BJ (cell line): ENCODE measurements around the gene ARPC4. TPM values are rescaled to one million over a fixed set of nuclear protein-coding genes. Genes with fewer than 3 reads are reported as not detected.
A peak's percentile ranks its signal among the peaks of the same experiment; 100 is the strongest.

Experiments
- CTCF ChIA-PET: fragments of 350-600 bp; formaldehyde crosslinking; extraction: SDS; loops from one replicate; lab custom pipeline; 2021; ENCODE audit warnings: antibody characterized with exemption, inconsistent platforms; lab: Yijun Ruan, JAX
- POLR2A ChIA-PET: fragments of 300-600 bp; sonication (Branson Sonifier 250); formaldehyde crosslinking; extraction: SDS; loops from one replicate; lab custom pipeline; 2021; ENCODE audit warnings: antibody characterized with exemption; lab: Charles Lee
- DNase-seq: peaks from one replicate; pipeline ENCODE4 v3.0.0-alpha.2; 2011; ENCODE audit warnings: low read depth
- H3K27me3 ChIP-seq: 2 replicates; pipeline ENCODE4 v1.6.0; 2011; ENCODE audit warnings: low read length; ENCODE audit not compliant: control insufficient read depth, insufficient read depth
- H3K36me3 ChIP-seq: 2 replicates; pipeline ENCODE4 v1.5.1; 2011; ENCODE audit warnings: low read length; ENCODE audit not compliant: control insufficient read depth, insufficient read depth
- H3K4me3 ChIP-seq: 2 replicates; pipeline ENCODE4 v1.5.1; 2011; ENCODE audit warnings: low read depth, mild to moderate bottlenecking, control low read depth, low read length
- polyA plus RNA-seq: library from polyadenylated mRNA; depleted of rRNA; stranded (reverse); fragments of >200 nt; gene quantifications from 2 replicates; pipeline ENCODE4 v1.2.3, GENCODE V29; 2011
- TF ChIP-seq, protein P1 (sequence below): IDR thresholded peaks from 2 replicates; pipeline ENCODE4 v1.5.1; 2011; ENCODE audit warnings: low read depth, mild to moderate bottlenecking, control low read depth, inconsistent platforms, low read length, moderate library complexity; ENCODE audit not compliant: insufficient read depth

Gene ARPC4
- polyA plus RNA-seq, 1 experiment = 238 TPM

- POLR2A ChIA-PET = no interaction called here
These were observed 24.6 kb downstream of the ARPC4 start for GRCh38 chr3:9817436-9817835.

GRCh38 chr3:9818666-9819335 is 25.9 kb downstream of the ARPC4 start:
- no peaks in the 10 kb centered on the region for H3K27me3 ChIP-seq
- TF ChIP-seq, protein P1, sequence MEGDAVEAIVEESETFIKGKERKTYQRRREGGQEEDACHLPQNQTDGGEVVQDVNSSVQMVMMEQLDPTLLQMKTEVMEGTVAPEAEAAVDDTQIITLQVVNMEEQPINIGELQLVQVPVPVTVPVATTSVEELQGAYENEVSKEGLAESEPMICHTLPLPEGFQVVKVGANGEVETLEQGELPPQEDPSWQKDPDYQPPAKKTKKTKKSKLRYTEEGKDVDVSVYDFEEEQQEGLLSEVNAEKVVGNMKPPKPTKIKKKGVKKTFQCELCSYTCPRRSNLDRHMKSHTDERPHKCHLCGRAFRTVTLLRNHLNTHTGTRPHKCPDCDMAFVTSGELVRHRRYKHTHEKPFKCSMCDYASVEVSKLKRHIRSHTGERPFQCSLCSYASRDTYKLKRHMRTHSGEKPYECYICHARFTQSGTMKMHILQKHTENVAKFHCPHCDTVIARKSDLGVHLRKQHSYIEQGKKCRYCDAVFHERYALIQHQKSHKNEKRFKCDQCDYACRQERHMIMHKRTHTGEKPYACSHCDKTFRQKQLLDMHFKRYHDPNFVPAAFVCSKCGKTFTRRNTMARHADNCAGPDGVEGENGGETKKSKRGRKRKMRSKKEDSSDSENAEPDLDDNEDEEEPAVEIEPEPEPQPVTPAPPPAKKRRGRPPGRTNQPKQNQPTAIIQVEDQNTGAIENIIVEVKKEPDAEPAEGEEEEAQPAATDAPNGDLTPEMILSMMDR = no peak
- POLR2A ChIA-PET = no interaction called here
- H3K36me3 ChIP-seq = peaks cover 3% of the 10 kb centered on the region
- DNase-seq = no peak
- CTCF ChIA-PET = interaction anchor here (1.5 kb wide), 1 partner anchor 114 kb away, joined by 4 read pairs; the partner anchor contains the start of gene CRELD1
- no peak overlapping the region for H3K4me3 ChIP-seq

More at GRCh38 chr3:9817436-9817835, 24.6 kb downstream of the ARPC4 start:
- CTCF ChIA-PET = no interaction called here
- no peaks in the 10 kb centered on the region for H3K27me3 ChIP-seq
- H3K4me3 ChIP-seq = no peak overlapping the region
- TF ChIP-seq, protein P1 = no peak
- no peak for DNase-seq
- peaks cover 7% of the 10 kb centered on the region for H3K36me3 ChIP-seq

DNA sequence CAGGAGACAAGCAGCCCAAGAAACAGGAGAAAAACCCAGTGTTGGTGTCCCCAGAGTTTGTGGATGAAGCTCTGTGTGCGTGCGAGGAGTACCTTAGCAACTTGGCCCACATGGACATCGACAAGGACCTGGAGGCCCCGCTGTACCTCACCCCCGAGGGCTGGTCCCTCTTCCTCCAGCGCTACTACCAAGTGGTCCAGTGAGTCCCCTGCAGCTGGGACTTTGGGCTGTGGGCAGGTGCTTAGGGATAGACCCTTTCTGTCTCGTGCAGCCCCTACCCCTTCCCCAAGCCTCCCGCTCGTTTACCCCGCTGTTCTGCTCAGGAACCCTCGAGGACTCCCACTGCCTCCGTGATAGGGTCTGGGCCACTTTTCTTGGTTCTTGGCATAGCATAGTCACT is 27.7 kb downstream of the ARPC4 start:
- Histone ChIP-seq H3K4me3 (no peak overlapping the region), H3K36me3 (peaks cover 3% of the 10 kb centered on the region), H3K27me3 (no peaks in the 10 kb centered on the region)
- TF ChIP-seq, protein P1 = no peak
- ChIA-PET POLR2A (no interaction called here), CTCF (no interaction called here)
- no peak for DNase-seq

DNA sequence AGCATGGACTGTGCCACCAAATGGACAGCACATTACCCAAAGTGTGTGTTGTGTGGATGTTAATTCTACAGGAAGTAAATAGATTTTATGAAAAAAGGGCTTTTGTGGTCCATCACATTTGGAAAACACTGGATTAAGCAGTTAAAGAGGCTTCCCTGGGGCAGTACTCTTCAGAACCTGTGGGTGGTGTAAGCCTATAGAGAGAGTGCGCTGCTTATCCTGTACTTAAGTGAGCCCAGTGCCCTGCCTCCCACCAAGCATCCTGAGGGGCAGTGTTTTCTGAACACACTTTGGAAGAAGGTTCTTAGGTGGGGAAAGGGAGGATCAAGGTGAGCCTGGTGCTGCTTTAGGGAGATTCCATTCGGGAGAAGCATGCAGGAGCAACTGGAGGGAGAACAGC is 28.1 kb downstream of the ARPC4 start:
- TF ChIP-seq, protein P1 = peak; percentile 31
- no peak for DNase-seq
- ChIA-PET CTCF (interaction anchor here (0.9 kb wide), 1 partner anchor 374 kb away, joined by 3 read pairs; no protein-coding TSS in a partner anchor), POLR2A (no interaction called here)
- H3K27me3 ChIP-seq = no peaks in the 10 kb centered on the region
- no peak overlapping the region for H3K4me3 ChIP-seq
- H3K36me3 ChIP-seq = peaks cover 3% of the 10 kb centered on the region

DNA sequence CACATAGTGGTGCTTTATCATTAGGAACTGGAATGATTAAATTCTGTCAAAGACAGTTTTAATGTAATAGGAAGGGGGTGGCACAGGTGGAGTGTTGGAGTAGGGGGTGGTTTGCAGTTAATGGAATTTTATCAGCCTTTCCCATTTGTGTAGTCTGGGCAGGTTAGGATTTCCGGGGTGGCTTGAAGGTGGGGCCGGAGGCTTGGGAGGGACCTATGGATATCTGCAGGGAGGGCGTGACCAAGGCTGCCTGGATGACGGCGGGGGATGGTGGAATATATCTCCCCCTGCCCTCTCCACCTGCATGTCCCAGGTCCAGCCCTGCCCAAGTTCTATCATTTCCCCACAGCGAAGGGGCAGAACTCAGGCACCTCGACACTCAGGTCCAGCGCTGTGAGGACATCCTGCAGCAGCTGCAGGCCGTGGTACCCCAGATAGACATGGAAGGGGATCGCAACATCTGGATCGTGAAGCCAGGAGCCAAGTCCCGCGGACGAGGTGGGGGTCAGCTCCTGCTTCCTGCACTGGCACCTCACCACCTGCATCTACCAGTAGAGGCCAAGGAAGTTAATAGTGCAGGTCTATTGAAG is 32.7 kb downstream of the ARPC4 start:
- no peaks in the 10 kb centered on the region for H3K27me3 ChIP-seq
- H3K36me3 ChIP-seq = no peaks in the 10 kb centered on the region; the same call in none of the 2 replicates
- DNase-seq = no peak
- CTCF ChIA-PET = no interaction called here
- TF ChIP-seq, protein P1 = no peak
- H3K4me3 ChIP-seq = no peak overlapping the region
- POLR2A ChIA-PET = no interaction called here
